Calu3 (cell line): ENCODE measurements around the gene HOXA9. TPM values are rescaled to one million over a fixed set of nuclear protein-coding genes. Genes with fewer than 3 reads are reported as not detected.

Source experiments
- BruUV-seq: library from RNA; stranded (reverse); fragments of 400-500 nt; replicated peaks from 2 replicates; lab custom pipeline; 2021; lab: Mats Ljungman, UMichigan
- CTCF ChIA-PET: fragments of 300-600 bp; sonication (Branson Sonifier 250); formaldehyde crosslinking; loops from one replicate; lab custom pipeline; 2022; ENCODE audit warnings: antibody characterized with exemption; lab: Charles Lee
- DNase-seq: peaks from one replicate; pipeline ENCODE4 v3.0.0; 2022
- H3K27ac Mint-ChIP-seq: one replicate; pipeline ENCODE4 v1.8.0; 2022; ENCODE audit warnings: mixed read lengths; ENCODE audit not compliant: unreplicated experiment
- H3K27me3 Mint-ChIP-seq: one replicate; pipeline ENCODE4 v1.8.0; 2022; ENCODE audit warnings: mixed read lengths; ENCODE audit not compliant: unreplicated experiment
- H3K36me3 Mint-ChIP-seq: one replicate; pipeline ENCODE4 v1.8.0; 2022; ENCODE audit warnings: mild to moderate bottlenecking, moderate library complexity, mixed read lengths; ENCODE audit not compliant: insufficient read depth, unreplicated experiment
- H3K4me1 Mint-ChIP-seq: one replicate; pipeline ENCODE4 v1.8.0; 2022; ENCODE audit warnings: mild to moderate bottlenecking, low read depth, mixed read lengths; ENCODE audit not compliant: unreplicated experiment
- H3K4me3 Mint-ChIP-seq: one replicate; pipeline ENCODE4 v1.8.0; 2022; ENCODE audit warnings: mild to moderate bottlenecking, low read depth, moderate library complexity, mixed read lengths; ENCODE audit not compliant: unreplicated experiment
- H3K9me3 Mint-ChIP-seq: one replicate; pipeline ENCODE4 v1.8.0; 2022; ENCODE audit warnings: low read depth, mixed read lengths; ENCODE audit not compliant: unreplicated experiment
- intact Hi-C: fragments of 100-400 bp; cut with micrococcal nuclease; formaldehyde crosslinking; loops from one replicate; pipeline ENCODE4 v1.10.0; 2022; ENCODE audit not compliant: unreplicated experiment
- total RNA-seq: library from RNA; stranded (reverse); gene quantifications from 2 replicates; pipeline ENCODE4 v1.2.3, GENCODE V29; 2022
- TF ChIP-seq, protein P1 (sequence below): fragments of 200-600 bp; IDR thresholded peaks from one replicate; pipeline ENCODE4 v1.8.0; 2022; ENCODE audit warnings: antibody characterized with exemption; ENCODE audit not compliant: unreplicated experiment

Gene HOXA9
- total RNA-seq, 1 experiment from 2014 or later: 2.5 TPM

DNA sequence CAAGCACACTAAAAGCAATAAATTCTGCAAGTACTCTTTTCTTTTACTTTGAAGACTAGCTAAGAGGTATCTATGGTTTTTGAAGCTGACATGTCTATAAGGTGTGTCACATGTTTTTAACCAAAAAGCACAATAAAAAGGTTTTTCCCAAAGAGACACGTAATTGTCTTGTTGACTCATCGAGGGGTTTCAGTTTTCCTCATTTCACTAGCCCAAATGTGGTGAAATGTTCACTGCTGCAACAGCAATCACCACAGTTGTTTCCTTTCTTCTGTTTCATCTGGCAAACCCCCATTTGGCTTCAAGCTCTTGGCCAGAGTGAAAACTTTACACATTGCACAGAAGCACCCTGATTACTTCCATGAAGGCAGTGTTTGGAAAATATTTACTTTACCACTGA, 30.9 kb downstream of the HOXA9 start:
- DNase-seq: no peak
- Mint-ChIP-seq H3K27ac (peak overlapping the region; percentile 77), H3K4me3 (peak overlapping the region; percentile 39), H3K36me3 (peaks cover 4% of the 10 kb centered on the region), H3K9me3 (no peaks in the 10 kb centered on the region), H3K4me1 (peaks cover 48% of the 10 kb centered on the region), H3K27me3 (no peaks in the 10 kb centered on the region)
- no TSS peak for BruUV-seq
- TF ChIP-seq, protein P1, sequence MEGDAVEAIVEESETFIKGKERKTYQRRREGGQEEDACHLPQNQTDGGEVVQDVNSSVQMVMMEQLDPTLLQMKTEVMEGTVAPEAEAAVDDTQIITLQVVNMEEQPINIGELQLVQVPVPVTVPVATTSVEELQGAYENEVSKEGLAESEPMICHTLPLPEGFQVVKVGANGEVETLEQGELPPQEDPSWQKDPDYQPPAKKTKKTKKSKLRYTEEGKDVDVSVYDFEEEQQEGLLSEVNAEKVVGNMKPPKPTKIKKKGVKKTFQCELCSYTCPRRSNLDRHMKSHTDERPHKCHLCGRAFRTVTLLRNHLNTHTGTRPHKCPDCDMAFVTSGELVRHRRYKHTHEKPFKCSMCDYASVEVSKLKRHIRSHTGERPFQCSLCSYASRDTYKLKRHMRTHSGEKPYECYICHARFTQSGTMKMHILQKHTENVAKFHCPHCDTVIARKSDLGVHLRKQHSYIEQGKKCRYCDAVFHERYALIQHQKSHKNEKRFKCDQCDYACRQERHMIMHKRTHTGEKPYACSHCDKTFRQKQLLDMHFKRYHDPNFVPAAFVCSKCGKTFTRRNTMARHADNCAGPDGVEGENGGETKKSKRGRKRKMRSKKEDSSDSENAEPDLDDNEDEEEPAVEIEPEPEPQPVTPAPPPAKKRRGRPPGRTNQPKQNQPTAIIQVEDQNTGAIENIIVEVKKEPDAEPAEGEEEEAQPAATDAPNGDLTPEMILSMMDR: no peak
- intact Hi-C loops: no loop called here
- CTCF ChIA-PET: interaction anchor here (0.9 to 1.7 kb wide), 4 partner anchors 16 to 274 kb away, joined by 3 to 9 read pairs (median 4); no protein-coding TSS in a partner anchor

DNA sequence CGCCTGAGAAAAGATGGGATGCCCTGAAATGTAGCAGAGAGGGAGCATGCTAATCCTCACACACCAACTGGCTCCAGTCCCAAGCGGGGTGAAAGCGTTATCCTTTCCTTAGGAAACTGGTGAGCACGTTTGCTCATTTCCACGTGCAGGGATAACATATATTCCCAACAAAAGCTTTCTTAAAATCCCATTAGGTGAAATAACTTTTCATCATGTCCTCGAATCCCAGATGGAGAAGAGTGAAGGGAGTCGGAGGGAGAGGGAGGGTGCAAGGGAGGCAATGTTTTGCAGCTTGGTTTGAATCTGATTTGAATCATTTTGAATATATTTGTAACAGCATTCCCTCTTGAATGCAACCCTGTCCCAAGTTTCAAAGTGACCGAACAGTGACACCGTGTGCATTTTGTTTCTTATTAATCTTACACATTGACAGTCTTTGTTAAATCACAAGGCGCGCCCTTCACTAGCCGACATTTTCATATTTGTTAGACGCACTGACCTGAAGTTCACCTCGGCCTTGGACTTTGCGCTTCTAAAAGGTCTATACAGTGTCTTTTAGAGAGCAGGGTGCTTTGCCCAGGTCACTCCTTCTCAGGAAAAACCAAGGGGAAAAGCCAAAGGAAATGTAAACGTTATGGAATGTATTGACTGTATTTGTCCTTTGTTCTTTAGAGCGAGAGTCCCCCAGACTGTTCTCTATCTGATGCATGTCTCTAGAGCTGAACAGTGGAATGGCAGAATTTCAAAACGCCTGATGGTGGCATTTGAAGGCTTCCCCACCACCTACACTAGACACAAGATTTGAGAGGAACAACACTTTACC, 31.7 kb downstream of the HOXA9 start:
- TF ChIP-seq, protein P1: peak; percentile 15
- peaks cover 48% of the 10 kb centered on the region for H3K4me1 Mint-ChIP-seq
- intact Hi-C loops: no loop called here

DNA sequence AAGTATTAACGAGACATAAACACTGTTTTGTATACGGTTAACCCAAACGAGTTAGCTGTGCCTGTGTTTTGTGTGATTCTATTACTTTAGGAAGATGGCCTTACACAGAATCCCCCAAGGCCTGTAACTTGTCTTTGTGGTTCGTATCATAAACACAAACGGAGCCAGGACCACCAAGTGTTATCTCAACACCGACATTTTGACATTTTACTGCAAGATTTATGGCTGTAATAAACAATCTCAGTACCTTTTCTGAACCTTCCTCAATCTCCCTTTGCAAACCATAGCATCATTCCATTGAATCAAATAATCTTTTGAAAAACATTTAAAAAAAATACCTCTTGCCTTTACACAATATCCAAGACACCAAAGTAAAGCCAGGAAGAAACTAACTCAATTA, 32.4 kb downstream of the HOXA9 start:
- intact Hi-C loops: no loop called here
- Mint-ChIP-seq H3K27me3 (no peaks in the 10 kb centered on the region), H3K36me3 (peaks cover 4% of the 10 kb centered on the region), H3K4me1 (peaks cover 47% of the 10 kb centered on the region), H3K4me3 (no peak overlapping the region), H3K9me3 (no peaks in the 10 kb centered on the region), H3K27ac (peak overlapping the region; percentile 77)
- DNase-seq: no peak
- TF ChIP-seq, protein P1: no peak
- CTCF ChIA-PET: interaction anchor here (0.6 to 1.7 kb wide), 2 partner anchors 13 to 273 kb away, joined by 6 to 9 read pairs; no protein-coding TSS in a partner anchor
- BruUV-seq: no TSS peak

More for the DNA sequence above, 31.7 kb downstream of the HOXA9 start:
- Mint-ChIP-seq H3K4me3 (peak overlapping the region; percentile 39), H3K9me3 (no peaks in the 10 kb centered on the region), H3K27ac (peak overlapping the region; percentile 77), H3K36me3 (peaks cover 4% of the 10 kb centered on the region), H3K27me3 (no peaks in the 10 kb centered on the region)
- CTCF ChIA-PET: interaction anchor here (0.6 to 1.7 kb wide), 5 partner anchors 13 to 273 kb away, joined by 3 to 9 read pairs (median 5); no protein-coding TSS in a partner anchor
- peak; percentile 46 for DNase-seq
- BruUV-seq: no TSS peak

DNA sequence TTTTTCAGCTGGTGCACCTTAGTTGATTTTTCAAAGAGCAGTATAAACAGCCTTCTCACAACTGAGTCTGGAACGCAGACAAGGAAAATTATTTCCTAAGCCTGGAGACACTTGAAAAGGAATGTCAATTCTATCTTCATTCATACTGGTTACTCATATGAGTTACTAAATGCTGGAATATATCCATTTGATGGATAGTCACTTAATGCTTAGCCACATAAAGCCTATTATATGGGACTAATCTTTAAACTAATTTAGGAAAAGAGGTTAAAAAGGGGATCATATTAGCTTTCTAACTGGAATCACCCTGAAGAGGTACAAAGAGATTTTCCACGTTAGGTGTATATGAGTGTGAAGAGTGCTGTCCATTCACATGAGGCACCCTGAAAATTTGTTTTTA, 33.1 kb downstream of the HOXA9 start:
- no peaks in the 10 kb centered on the region for H3K27me3 Mint-ChIP-seq
- no peak for DNase-seq
- H3K4me1 Mint-ChIP-seq: peaks cover 47% of the 10 kb centered on the region
- no TSS peak for BruUV-seq
- CTCF ChIA-PET: no interaction called here
- no peak overlapping the region for H3K27ac Mint-ChIP-seq
- TF ChIP-seq, protein P1: no peak
- H3K9me3 Mint-ChIP-seq: no peaks in the 10 kb centered on the region
- peaks cover 4% of the 10 kb centered on the region for H3K36me3 Mint-ChIP-seq
- H3K4me3 Mint-ChIP-seq: no peak overlapping the region
- intact Hi-C loops: no loop called here
